Omental fat pad (tissue), 4 donors: ENCODE data around the gene KIF25. TPM values are rescaled to one million over a fixed set of nuclear protein-coding genes. Genes with fewer than 3 reads are reported as not detected.

ENCODE experiments used
- ATAC-seq: fragments of 150-250 bp; one replicate; pipeline ENCODE4 v1.9.1; 2016; ENCODE audit warnings: mild to moderate bottlenecking, moderate library complexity; ENCODE audit not compliant: low FRiP score
- DNase-seq: peaks from one replicate; pipeline ENCODE4 v3.0.0-alpha.2; 2019; ENCODE audit warnings: low spot score
- CTCF ChIP-seq, 3 donors: fragments of 450-650 bp; IDR thresholded peaks; one replicate each; pipeline ENCODE4 v1.5.1; 2016 to 2017; ENCODE audit warnings: antibody characterized with exemption in 3 of 3, mild to moderate bottlenecking in 3 of 3, moderate library complexity in 2 of 3
- total RNA-seq, 4 donors: library from RNA; depleted of rRNA; stranded (reverse); fragments of >200 nt; gene quantifications; one replicate each; pipeline ENCODE4 v1.1.0, GENCODE V29; 2016

KIF25 gene
- total RNA-seq, 4 donors from 2014 or later = 0.38 to 0.60 TPM; not detected in 2

GRCh38 chr6:167953551-167953950 is 43.9 kb upstream of the KIF25 start:
- no peak for TF ChIP-seq CTCF (IDR thresholded peaks at IDR 0.05)
- ATAC-seq = no peak
- no peak for DNase-seq

GRCh38 chr6:167954151-167954550 is 43.3 kb upstream of the KIF25 start:
- ATAC-seq = no peak
- DNase-seq = no peak
- TF ChIP-seq CTCF (IDR thresholded peaks at IDR 0.05) = no peak

GRCh38 chr6:167956491-167956890 is 41.0 kb upstream of the KIF25 start:
- no peak for DNase-seq
- no peak for TF ChIP-seq CTCF (IDR thresholded peaks at IDR 0.05)
- no peak for ATAC-seq

- ATAC-seq (no peak), DNase-seq (no peak)
- TF ChIP-seq CTCF (IDR thresholded peaks at IDR 0.05) = no peak
Observed at GRCh38 chr6:167956983-167957492, 40.4 kb upstream of the KIF25 start.

GRCh38 chr6:167957626-167958025 is 39.8 kb upstream of the KIF25 start:
- ATAC-seq = no peak
- no peak for TF ChIP-seq CTCF (IDR thresholded peaks at IDR 0.05)
- DNase-seq = no peak

- DNase-seq = no peak
- no peak for TF ChIP-seq CTCF (IDR thresholded peaks at IDR 0.05)
- no peak for ATAC-seq
Observed at GRCh38 chr6:167960579-167960978, 36.9 kb upstream of the KIF25 start.

- ATAC-seq (no peak), DNase-seq (no peak)
- no peak for TF ChIP-seq CTCF (IDR thresholded peaks at IDR 0.05)
Observed at GRCh38 chr6:167962711-167963110, 34.8 kb upstream of the KIF25 start.
